ENCODE measurements around the gene FBH1.
"Not testable (repeated sequence)": the region's sequence is repeated elsewhere in the genome, so short reads cannot be mapped to it uniquely, and the experiment has no call there.

FBH1 gene

DNA sequence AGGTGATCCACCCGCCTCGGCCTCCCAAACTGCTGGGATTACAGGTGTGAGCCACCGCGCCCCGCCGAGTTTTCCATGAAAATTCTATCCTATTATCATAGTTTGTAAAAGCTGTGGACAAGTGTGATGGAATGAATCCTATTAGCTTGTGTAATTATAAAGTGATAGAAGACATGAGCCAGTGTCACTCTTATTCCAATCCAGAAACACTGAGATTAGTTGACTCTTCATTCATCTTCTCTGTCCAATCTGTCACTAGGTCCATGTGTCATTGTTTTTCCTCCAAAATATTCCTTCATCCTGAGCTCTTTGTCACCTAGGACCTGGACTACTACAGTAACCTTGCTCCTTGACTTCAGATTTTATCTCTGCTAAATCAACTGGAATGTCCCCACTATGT is 13.5 kb downstream of the FBH1 start:
- ATAC-seq (ENCODE audit: low read depth) (no peak), DNase-seq (ENCODE audit: low spot score) (no peak)
- Histone ChIP-seq H3K36me3 (ENCODE audit: low read depth) (peaks cover 3% of the 10 kb centered on the region), H3K4me1 (ENCODE audit: insufficient read depth, poor library complexity, severe bottlenecking) (no peaks in the 10 kb centered on the region), H3K9me3 (ENCODE audit: severe bottlenecking) (no peaks in the 10 kb centered on the region), H3K27ac (ENCODE audit: poor library complexity, severe bottlenecking) (no peak overlapping the region), H3K27me3 (ENCODE audit: insufficient read depth, poor library complexity, severe bottlenecking) (no peaks in the 10 kb centered on the region), H3K4me3 (ENCODE audit: severe bottlenecking) (no peak overlapping the region)
- TF ChIP-seq, protein P1, sequence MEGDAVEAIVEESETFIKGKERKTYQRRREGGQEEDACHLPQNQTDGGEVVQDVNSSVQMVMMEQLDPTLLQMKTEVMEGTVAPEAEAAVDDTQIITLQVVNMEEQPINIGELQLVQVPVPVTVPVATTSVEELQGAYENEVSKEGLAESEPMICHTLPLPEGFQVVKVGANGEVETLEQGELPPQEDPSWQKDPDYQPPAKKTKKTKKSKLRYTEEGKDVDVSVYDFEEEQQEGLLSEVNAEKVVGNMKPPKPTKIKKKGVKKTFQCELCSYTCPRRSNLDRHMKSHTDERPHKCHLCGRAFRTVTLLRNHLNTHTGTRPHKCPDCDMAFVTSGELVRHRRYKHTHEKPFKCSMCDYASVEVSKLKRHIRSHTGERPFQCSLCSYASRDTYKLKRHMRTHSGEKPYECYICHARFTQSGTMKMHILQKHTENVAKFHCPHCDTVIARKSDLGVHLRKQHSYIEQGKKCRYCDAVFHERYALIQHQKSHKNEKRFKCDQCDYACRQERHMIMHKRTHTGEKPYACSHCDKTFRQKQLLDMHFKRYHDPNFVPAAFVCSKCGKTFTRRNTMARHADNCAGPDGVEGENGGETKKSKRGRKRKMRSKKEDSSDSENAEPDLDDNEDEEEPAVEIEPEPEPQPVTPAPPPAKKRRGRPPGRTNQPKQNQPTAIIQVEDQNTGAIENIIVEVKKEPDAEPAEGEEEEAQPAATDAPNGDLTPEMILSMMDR (IDR thresholded peaks at IDR 0.05; ENCODE audit: poor library complexity, severe bottlenecking), result no peak

GRCh38 chr10:5904227-5904626 is 14.2 kb downstream of the FBH1 start:
- ATAC-seq (ENCODE audit: low read depth), result no peak

DNA sequence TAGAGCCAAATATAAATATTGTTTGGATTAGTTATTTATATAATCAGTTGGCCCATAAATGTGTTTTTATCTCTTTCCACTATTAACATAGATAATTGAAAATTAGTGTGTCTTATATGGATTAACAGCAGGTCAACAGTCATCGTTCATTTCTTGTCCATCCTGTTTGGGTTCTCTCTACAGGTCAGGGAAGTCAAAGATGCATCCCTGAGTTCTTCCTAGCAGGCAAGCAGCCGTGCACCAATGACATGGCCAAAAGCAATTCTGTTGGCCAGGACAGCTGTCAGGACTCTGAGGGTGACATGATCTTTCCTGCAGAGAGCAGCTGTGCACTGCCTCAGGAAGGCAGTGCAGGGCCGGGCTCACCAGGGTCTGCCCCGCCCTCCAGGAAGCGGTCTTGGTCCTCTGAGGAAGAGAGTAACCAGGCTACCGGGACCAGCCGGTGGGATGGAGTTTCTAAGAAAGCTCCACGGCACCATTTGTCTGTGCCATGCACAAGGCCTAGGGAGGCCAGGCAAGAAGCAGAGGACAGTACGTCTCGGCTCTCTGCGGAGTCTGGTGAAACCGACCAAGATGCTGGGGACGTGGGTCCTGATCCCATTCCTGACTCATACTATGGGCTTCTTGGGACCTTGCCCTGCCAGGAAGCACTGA is 15.9 kb downstream of the FBH1 start:
- TF ChIP-seq, protein P1 (IDR thresholded peaks at IDR 0.05; ENCODE audit: poor library complexity, severe bottlenecking), result no peak
- DNase-seq (ENCODE audit: low spot score) (no peak), ATAC-seq (ENCODE audit: low read depth) (no peak)
- Histone ChIP-seq H3K4me1 (ENCODE audit: insufficient read depth, poor library complexity, severe bottlenecking) (no peaks in the 10 kb centered on the region), H3K27ac (ENCODE audit: poor library complexity, severe bottlenecking) (no peak overlapping the region), H3K4me3 (ENCODE audit: severe bottlenecking) (no peak overlapping the region), H3K36me3 (ENCODE audit: low read depth) (peaks cover 26% of the 10 kb centered on the region), H3K9me3 (ENCODE audit: severe bottlenecking) (no peaks in the 10 kb centered on the region), H3K27me3 (ENCODE audit: insufficient read depth, poor library complexity, severe bottlenecking) (no peaks in the 10 kb centered on the region)

More at GRCh38 chr10:5904227-5904626, 14.2 kb downstream of the FBH1 start:
- Histone ChIP-seq H3K27me3 (ENCODE audit: insufficient read depth, poor library complexity, severe bottlenecking) (no peaks in the 10 kb centered on the region), H3K9me3 (ENCODE audit: severe bottlenecking) (no peaks in the 10 kb centered on the region), H3K27ac (ENCODE audit: poor library complexity, severe bottlenecking) (no peak overlapping the region), H3K36me3 (ENCODE audit: low read depth) (peaks cover 9% of the 10 kb centered on the region), H3K4me3 (ENCODE audit: severe bottlenecking) (no peak overlapping the region), H3K4me1 (ENCODE audit: insufficient read depth, poor library complexity, severe bottlenecking) (no peaks in the 10 kb centered on the region)
- TF ChIP-seq, protein P1 (IDR thresholded peaks at IDR 0.05; ENCODE audit: poor library complexity, severe bottlenecking), result no peak
- no peak for DNase-seq (ENCODE audit: low spot score)

DNA sequence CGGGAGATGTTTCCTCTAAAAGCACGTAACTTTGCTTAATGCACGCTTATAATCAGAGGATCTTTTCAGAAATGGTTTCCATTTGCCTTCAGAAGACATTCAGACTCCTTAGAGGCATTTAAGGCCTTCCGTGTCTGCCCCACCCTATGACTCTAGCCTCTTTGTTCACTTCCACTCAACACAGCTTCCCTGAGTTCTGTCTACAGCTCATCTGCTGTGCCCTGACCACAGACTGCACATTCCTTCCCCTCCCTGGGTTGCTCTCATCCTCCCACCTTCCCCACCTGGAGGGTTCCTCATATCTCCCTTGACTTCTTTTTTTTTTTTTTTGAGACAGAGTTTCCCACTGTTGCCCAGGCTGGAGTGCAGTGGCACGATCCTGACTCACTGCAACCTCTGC is 16.6 kb downstream of the FBH1 start:
- no peaks in the 10 kb centered on the region for H3K9me3 ChIP-seq (ENCODE audit: severe bottlenecking)
- DNase-seq (ENCODE audit: low spot score) (no peak), ATAC-seq (ENCODE audit: low read depth) (no peak)
- no peaks in the 10 kb centered on the region for H3K27me3 ChIP-seq (ENCODE audit: insufficient read depth, poor library complexity, severe bottlenecking)
- peaks cover 31% of the 10 kb centered on the region for H3K36me3 ChIP-seq (ENCODE audit: low read depth)
- TF ChIP-seq, protein P1 (IDR thresholded peaks at IDR 0.05; ENCODE audit: poor library complexity, severe bottlenecking), result no peak
- H3K4me1 ChIP-seq (ENCODE audit: insufficient read depth, poor library complexity, severe bottlenecking), result no peaks in the 10 kb centered on the region
- H3K4me3 ChIP-seq (ENCODE audit: severe bottlenecking), result no peak overlapping the region
- no peak overlapping the region for H3K27ac ChIP-seq (ENCODE audit: poor library complexity, severe bottlenecking)

GRCh38 chr10:5908676-5909075 is 18.6 kb downstream of the FBH1 start:
- ATAC-seq (ENCODE audit: low read depth); H3K9me3 ChIP-seq (ENCODE audit: severe bottlenecking); H3K27ac ChIP-seq (ENCODE audit: poor library complexity, severe bottlenecking); H3K27me3 ChIP-seq (ENCODE audit: insufficient read depth, poor library complexity, severe bottlenecking); H3K4me3 ChIP-seq (ENCODE audit: severe bottlenecking); H3K4me1 ChIP-seq (ENCODE audit: insufficient read depth, poor library complexity, severe bottlenecking); DNase-seq (ENCODE audit: low spot score): not testable (repeated sequence)
- peaks cover 40% of the 10 kb centered on the region for H3K36me3 ChIP-seq (ENCODE audit: low read depth)

Measured in RWPE2 (cell line).